Mammary epithelial cell (primary cell): ENCODE results near the gene VAMP5.

Source experiments
- CTCF ChIP-seq, 2 donors: IDR thresholded peaks in 1 of 2; conservative IDR thresholded peaks in 1 of 2; 2 replicates each; pipeline ENCODE4 v1.5.1; 2011 to 2012; ENCODE audit warnings: inconsistent platforms in 2 of 2, low read length in 2 of 2, mild to moderate bottlenecking in 2 of 2, control low read depth in 1 of 2, low read depth in 1 of 2; ENCODE audit not compliant: insufficient read depth in 1 of 2; ENCODE audit errors: extremely low read depth in 1 of 2
- EZH2 ChIP-seq: IDR thresholded peaks from 2 replicates; pipeline ENCODE4 v1.6.1; 2012; ENCODE audit warnings: low read length, inconsistent platforms, borderline replicate concordance

GRCh38 chr2:85549826-85550225 lies 34.4 kb upstream of the VAMP5 start:
- TF ChIP-seq CTCF (conservative IDR thresholded peaks at IDR 0.05 in 1 of 2, IDR thresholded peaks at IDR 0.05 in 1 of 2; ENCODE audit: extremely low read depth in 1 of 2, insufficient read depth in 1 of 2, low read depth in 1 of 2, low read length in 2 of 2) (no peak), EZH2 (no peak)
